GM12873 (cell line): ENCODE measurements around the gene IL17A.

Experiments used
- CTCF ChIP-seq: IDR thresholded peaks from 2 replicates; pipeline ENCODE4 v1.5.1; 2012; ENCODE audit warnings: low read depth, mild to moderate bottlenecking, moderate library complexity, low read length, control low read depth; ENCODE audit not compliant: insufficient read depth; ENCODE audit errors: missing control alignments

The IL17A gene

GRCh38 chr6:52167267-52167666, 18.9 kb upstream of the IL17A start:
- no peak for TF ChIP-seq CTCF

- TF ChIP-seq CTCF, result no peak
These were observed 12.1 kb upstream of the IL17A start for GRCh38 chr6:52174118-52174517.

GRCh38 chr6:52176550-52176949, 9.6 kb upstream of the IL17A start:
- no peak for TF ChIP-seq CTCF

- no peak for TF ChIP-seq CTCF
These were observed 8.2 kb upstream of the IL17A start for GRCh38 chr6:52177961-52178360.

DNA sequence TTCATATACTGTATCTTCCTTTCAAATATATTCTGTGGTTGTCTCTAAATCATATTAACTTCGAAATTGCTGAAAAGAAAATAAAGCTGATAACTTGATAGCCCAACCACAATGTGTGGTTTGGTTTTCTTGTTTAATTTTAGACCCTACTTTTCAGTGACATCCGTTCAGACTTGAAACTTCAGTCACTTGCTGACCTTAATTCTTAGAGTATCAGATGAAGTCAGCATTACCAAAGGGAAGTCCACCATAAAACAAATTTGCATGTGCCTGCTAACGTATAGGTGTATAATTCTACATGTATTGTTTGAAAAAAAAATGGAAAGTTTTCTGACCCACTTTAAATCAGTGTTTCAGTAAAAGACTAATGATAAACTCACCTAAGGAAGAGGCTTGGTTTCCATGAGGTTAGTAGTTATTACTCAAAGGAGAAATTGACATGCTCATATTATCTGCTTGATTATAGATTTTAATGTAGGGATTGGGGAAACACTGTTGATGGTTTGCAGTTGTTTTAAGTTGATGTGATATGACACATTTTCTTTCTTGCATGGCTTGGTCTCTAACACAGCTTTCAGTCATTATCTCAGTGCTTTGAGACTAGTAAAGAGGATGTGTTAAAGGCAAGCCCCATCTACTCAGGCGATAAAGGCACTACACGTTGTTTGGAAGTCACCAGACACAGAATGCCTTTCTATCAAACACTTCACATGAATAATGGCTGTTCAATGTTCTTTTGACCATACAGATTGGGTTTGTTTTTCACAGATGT, 5.2 kb upstream of the IL17A start:
- no peak for TF ChIP-seq CTCF

DNA sequence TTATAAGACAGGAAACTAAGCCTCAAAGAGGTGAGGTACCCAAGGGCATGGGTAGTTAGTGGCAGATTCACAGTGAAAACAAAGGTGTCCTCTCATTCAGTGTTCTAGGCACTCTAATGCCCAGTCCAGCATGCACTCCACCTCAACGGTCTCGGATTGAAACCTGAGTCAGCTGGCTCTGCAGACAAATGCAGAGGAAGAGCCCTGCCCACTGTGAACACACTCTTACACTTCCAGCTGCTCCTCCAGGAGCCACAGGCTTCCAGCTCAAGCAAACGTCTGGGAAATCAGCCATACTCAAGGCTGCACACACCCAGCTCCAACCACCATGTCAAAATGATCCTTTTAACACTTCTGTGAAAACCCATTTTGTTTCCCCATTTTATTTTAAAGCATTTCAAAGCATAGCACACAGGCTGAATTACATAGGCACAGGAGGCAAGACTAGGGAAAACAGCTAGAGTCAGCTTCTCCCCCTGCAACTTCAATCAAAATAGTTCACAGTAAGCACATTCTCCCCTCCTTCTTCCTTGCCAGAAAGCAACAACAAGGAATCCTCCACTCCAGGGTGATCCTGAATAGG, 3.0 kb upstream of the IL17A start:
- TF ChIP-seq CTCF, result no peak

DNA sequence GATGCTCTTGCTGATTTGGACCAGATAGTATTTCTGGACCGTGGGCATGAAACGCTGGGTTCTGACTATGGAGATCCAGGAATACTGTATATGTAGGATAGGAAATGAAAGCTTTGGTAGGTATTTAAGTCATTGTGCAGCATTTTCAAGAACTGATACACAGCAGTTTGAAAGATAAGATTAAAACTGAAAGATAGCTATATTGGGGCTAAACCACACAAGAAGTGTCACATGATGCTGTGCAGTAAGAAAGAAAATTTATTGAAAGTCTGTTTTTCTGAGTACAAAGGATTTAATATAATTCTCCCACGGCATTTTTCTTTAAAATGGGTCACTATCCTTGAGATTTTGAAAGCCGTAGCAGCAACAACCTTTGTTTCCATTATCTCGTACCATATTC, 305 bp downstream of the IL17A start:
- no peak for TF ChIP-seq CTCF
